ENCODE measurements around the gene STAB1. TPM values are rescaled to one million over a fixed set of nuclear protein-coding genes. Genes with fewer than 3 reads are reported as not detected.

The STAB1 gene
- total and polyA plus RNA-seq, 12 donors, result 17.4 to 231 (median 44.1) TPM

DNA sequence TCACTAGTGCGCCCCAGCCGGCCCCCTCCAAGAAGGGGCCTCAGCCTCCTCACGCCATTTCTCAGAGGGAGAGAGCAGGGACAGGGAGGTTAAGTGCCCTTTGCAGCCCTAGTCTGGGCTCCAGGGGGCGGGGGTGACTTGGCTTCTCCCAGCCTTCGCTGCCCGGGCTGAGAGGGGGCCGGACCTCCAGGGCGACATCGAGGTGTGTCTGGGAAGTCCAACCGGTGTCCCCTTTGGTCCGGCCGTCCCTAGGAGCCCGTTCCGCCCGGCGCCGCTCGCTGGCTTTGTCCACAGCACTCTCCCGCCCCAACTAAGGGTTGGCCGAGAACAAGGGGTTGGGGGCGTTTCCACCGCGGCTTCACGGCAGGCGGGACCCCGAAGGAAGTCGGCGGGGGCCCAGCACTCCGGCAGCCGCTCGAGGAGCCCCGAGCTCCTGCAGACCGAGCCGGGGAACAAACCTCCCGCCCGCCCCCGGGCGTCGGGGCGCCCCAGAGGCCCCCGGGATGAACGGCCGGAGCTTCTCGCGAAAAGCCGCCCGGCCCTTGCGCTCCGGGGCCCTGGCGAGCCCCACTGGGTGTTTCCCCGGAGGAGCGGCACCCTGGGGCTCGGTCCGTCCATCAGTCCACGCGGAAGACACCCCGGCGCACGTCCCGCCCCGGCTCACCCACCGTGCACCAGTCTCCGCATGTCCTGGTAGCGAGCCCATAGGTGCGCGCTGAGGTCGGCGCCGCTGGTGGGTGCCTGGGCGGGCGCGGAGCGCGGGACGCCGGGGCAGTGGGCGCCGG is 37.9 kb downstream of the STAB1 start:
- Histone ChIP-seq H3K4me3 (peak overlapping the region; percentile 58 to 73 (median 68)), H3K4me1 (peaks cover 43 to 86% (median 73%) of the 10 kb centered on the region in 9 donors), H3K27me3 (no peaks in the 10 kb centered on the region), H3K36me3 (peaks cover 0 to 12% (median 2%) of the 10 kb centered on the region in 9 donors), H3K9me3 (no peaks in the 10 kb centered on the region), H3K27ac (peak overlapping the region; percentile 42 to 91 (median 82))
- intact Hi-C loops (cut with DNase I), result loop anchor here in 2 of 10 donors (5.0 kb wide), 2 partner anchors 41 to 51 kb away; no protein-coding TSS in a partner anchor
- 3 to 4% methylated on average over 77 to 78 of the region's 78 CpGs for WGBS, 2 donors
- no peak for TF ChIP-seq CTCF (IDR thresholded peaks at IDR 0.05)
- DNase-seq (peak in 1 of 2 donors; percentile 47), ATAC-seq (no peak)

GRCh38 chr3:52533623-52534280 is 38.6 kb downstream of the STAB1 start, which contains the start of gene NT5DC2:
Gene NT5DC2, minus strand, starts transcription at chr3:52533857. Its CDS starts 120 bp downstream, at chr3:52533737.
- intact Hi-C loops (cut with DNase I), result loop anchor here in 2 of 10 donors (5.0 kb wide), 2 partner anchors 41 to 51 kb away; no protein-coding TSS in a partner anchor
- H3K27ac ChIP-seq, result peak within 1 kb of the TSS; percentile 72 to 91 (median 85)
- 1 to 2% methylated on average over 30 to 91 of the region's 91 CpGs for WGBS, 2 donors

DNA sequence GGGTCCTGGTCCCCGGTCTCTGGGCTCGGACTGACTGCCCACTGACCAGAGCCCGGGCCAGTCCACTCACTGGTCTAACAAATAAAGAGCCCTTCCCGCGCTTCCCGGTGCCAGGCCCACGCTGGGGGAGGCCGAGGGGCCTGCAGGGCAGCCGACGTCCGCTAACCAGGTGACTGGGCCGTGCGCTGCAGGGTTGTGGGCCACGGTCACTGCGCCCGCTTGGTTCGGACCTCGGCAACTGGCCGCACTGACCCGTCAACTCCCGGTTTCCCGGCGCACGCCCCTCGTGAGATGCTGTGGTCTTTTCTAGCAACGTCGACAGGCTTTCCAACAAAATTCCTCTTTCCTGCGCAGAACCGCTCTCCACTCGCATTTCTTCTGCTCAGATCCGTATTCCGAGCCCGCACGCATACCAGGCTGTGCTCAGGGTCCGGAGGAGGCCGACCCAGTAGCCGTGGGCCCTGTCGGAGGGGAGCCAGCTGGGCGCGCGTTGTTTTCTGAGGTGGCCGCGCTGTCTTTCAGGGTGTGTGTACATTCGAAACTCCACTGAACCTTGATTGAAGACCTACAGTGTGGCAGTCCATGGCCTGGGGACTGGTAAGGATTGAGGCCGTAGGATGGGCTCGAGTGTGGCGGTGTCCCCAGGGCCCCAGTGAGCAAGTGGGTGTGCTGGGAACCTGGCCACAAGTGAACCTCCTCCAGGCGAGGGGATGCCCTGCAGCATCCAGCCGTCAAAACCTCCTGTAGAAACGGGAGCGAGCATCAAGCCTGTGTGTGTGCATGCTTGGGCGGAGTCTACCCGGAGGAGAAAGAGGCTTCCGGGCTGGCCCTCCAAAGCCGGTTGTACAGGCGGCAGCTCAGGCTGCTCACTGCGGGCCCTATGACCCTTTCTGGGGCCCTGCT is 39.4 kb downstream of the STAB1 start:
- TF ChIP-seq CTCF (IDR thresholded peaks at IDR 0.05), result no peak
- Histone ChIP-seq H3K4me1 (peaks cover 44 to 88% (median 69%) of the 10 kb centered on the region in 9 donors), H3K9me3 (no peaks in the 10 kb centered on the region), H3K4me3 (peak overlapping the region; percentile 45 to 68 (median 60)), H3K36me3 (peaks cover 0 to 5% (median 0%) of the 10 kb centered on the region in 9 donors), H3K27me3 (no peaks in the 10 kb centered on the region), H3K27ac (peak overlapping the region; percentile 71 to 87 (median 82))
- DNase-seq, result peak in 1 of 2 donors; percentile 30
- WGBS, 2 donors, result 53 to 62% methylated on average over 57 of the region's 57 CpGs
- intact Hi-C loops (cut with DNase I), result loop anchor here in 6 of 10 donors (5.0 kb wide), 3 partner anchors 42 to 62 kb away; no protein-coding TSS in a partner anchor
- no peak for ATAC-seq

More at GRCh38 chr3:52533623-52534280, 38.6 kb downstream of the STAB1 start, which contains the start of gene NT5DC2:
- Histone ChIP-seq H3K36me3 (peaks cover 0 to 4% (median 0%) of the 10 kb centered on the region in 9 donors), H3K27me3 (no peaks in the 10 kb centered on the region), H3K4me3 (peak within 1 kb of the TSS; percentile 58 to 73 (median 68)), H3K9me3 (no peaks in the 10 kb centered on the region), H3K4me1 (peaks cover 43 to 88% (median 73%) of the 10 kb centered on the region in 9 donors)
- peak in 3 of 9 donors; percentile 34 to 37 (median 37) for TF ChIP-seq CTCF (IDR thresholded peaks at IDR 0.05)
- ATAC-seq (peak; percentile 1 to 46 (median 14)), DNase-seq (peak; percentile 60 to 82)

Measured in heart right ventricle (tissue), 16 donors.